GM12874 (cell line): ENCODE data around the gene ATF6.

Source experiments
- TF ChIP-seq, protein P1 (sequence below): IDR thresholded peaks from 2 replicates; pipeline ENCODE4 v1.5.1; 2011; ENCODE audit warnings: low read depth, mild to moderate bottlenecking, control low read depth, low read length, moderate library complexity; ENCODE audit not compliant: insufficient read depth

The ATF6 gene

DNA sequence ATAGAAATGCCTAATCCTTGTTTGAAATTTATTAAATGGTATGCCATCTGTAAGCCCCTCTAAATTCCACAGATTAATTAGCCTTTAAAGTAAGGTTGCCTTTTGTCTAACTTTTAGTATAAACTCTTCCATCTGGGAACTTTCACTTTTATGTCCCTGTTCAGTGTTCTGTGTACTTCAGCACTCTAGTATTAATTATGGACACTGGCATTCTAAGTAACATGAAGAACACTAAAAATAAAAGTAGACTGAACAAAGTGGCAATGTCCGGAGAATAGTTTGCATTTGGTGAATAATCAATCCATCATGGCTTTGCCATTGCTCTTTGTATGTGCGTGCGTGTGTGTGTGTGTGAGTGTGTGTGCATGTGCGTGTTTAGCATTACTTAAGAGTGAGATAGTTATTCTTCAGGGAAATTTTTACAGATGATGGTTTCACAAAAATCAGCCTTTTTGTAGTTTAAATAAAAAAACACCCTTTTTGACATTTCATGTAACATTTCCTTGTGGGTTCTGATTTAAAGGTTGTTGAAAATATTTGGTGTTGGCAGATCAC is 51.1 kb downstream of the ATF6 start:
- TF ChIP-seq, protein P1, sequence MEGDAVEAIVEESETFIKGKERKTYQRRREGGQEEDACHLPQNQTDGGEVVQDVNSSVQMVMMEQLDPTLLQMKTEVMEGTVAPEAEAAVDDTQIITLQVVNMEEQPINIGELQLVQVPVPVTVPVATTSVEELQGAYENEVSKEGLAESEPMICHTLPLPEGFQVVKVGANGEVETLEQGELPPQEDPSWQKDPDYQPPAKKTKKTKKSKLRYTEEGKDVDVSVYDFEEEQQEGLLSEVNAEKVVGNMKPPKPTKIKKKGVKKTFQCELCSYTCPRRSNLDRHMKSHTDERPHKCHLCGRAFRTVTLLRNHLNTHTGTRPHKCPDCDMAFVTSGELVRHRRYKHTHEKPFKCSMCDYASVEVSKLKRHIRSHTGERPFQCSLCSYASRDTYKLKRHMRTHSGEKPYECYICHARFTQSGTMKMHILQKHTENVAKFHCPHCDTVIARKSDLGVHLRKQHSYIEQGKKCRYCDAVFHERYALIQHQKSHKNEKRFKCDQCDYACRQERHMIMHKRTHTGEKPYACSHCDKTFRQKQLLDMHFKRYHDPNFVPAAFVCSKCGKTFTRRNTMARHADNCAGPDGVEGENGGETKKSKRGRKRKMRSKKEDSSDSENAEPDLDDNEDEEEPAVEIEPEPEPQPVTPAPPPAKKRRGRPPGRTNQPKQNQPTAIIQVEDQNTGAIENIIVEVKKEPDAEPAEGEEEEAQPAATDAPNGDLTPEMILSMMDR, result no peak

DNA sequence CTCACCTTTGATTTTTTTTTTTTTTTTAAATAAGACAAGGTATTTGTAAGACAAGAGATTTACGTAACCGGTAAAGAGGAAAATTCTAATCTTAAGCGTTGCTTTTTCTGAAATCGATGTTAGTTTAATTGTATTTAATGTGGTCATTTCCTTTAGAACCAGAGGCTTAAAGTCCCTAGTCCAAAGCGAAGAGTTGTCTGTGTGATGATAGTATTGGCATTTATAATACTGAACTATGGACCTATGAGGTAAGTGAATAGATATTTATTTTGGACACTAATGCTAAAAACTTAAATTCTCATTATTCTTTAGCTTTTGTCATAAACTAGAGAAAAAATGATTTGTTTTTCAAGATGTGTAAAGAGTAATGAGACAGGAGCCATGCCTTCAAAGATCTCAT is 54.8 kb downstream of the ATF6 start:
- TF ChIP-seq, protein P1, result no peak

DNA sequence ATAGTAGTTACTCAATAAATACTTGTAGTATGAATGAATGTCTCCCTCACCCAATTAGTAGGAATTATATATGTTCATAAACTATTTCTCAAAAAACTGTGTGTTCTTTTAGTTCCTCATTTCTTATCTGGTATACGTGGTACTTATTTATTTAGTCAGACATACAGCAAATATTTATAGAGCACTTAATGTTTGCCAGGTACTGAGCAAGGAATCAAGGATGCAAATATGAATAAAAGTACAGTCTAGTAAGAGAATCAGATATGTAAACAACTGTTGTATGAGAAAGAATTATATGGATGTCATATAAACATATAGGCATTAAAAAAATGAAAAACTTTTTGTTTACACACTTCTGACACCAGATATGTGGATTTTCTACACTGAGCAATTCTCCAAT is 58.5 kb downstream of the ATF6 start:
- TF ChIP-seq, protein P1, result no peak

DNA sequence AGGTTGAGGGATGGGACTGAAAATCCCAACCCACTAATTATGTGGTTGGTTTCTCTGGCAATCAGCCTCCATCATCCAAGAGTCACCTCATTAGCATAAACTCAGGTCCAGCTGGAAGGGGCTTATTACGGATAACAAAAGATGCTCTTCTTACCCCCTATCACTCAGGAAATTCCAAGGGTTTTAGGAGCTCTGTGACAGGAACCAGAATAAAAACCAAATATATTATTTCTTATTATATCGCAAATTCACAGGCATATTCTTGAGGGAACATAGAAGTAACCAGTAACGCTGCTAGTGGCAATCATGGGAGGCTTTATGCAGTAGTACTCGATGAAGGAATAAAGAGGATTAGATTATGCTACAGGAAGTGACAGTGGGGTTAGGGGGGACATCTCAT is 59.7 kb downstream of the ATF6 start:
- TF ChIP-seq, protein P1, result no peak

DNA sequence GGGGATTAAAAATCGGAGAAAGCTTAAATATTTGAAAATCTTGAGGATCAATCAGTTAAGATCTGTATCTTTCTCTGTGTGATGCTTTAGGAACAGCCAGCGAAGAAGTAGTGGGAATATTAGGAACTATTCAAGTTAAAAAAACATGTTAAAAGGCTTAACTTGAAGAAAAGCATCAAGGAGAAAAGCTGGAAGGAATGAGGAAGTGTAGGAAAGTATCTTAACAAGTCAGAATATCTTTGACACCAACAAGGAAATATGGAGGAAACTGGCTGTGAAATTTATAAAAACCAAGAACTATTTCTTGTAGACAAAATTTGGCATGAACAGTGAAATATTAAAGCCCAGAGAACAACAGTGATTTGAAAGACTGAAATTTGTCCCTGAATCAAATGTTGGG is 60.4 kb downstream of the ATF6 start:
- TF ChIP-seq, protein P1, result no peak

DNA sequence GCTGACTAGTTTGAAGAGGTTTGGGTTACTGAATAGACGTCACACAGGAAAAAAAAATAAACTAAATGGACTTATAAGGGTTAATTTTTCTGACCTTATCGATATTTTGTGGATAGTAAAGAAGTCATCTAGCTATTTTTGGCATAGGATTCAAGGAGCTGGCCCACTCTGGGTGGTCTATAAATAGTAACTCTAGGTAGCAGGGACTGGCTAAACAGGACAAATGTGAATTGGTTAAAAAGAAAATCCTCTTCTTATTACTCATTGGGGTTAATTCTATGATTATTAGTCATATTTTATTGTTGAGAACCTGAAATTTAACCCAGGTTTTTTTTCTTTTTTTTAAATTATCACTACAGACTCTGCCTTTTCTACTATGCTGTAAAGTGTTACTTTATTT is 61.7 kb downstream of the ATF6 start:
- TF ChIP-seq, protein P1, result no peak

DNA sequence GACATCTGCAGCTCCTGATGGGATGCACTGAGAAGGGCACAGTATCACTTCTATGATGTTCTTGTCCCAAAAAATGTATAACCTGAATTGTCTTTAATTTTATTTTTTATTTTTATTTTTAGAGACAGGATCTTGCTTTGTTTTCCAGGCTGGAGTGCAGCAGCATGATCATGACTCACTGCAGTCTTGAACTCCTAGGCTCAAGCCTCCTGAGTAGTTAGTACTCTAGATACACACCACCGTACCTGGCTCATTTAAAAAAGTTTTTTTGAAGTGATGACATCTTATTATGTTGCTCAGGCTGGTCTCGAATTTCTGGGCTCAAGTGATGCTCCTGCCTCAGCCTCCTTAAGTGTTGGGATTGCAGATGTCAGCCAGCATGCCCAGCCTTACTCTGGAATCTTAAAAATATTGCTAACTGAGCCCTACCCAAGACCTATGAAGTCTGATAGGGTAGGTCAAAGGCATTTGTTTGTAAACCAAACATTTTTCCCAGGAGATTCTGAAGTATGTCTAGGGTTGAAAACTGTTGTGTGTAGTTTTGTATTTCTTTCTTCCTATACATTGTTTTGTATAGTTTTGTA is 68.9 kb downstream of the ATF6 start:
- TF ChIP-seq, protein P1, result no peak
